ENCODE data around the gene TALDO1. TPM values are rescaled to one million over a fixed set of nuclear protein-coding genes. Genes with fewer than 3 reads are reported as not detected.

The TALDO1 gene
- total and polyA plus RNA-seq, 2 donors (not counting 3 experiments of a cell fraction or from before 2014, with no cell fraction given), result 211 to 294 TPM

DNA sequence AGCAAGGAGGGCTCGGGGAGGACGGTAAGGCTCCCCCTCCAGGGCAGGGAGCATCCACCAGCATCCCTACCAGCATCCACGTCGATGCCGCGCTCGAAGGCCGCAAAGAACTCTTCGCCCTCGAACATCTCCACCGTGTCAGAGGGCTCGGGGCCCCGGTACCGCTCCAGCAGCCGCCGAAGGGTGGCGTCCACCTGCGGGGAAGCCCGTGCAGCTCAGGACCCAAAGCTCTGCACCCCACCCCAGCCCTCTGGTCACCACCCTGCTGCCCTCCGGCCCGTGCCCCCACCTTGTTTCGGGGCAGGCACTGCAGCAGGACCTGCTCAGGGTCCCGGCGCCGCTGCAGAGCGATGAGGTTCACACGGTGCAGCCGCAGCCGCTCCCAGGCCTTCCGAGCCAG, 53.2 kb downstream of the TALDO1 start:
- FAIRE-seq, result no peak
- ChIA-PET CTCF (no interaction called here), POLR2A (no interaction called here)
- Histone ChIP-seq H2AFZ (ENCODE audit: low read depth, low read length) (no peak overlapping the region), H3K27ac (ENCODE audit: insufficient read depth, low read depth, low read length) (no peak overlapping the region), H4K20me1 (replicated peaks; ENCODE audit: control insufficient read depth, extremely low read depth, insufficient read depth, low read length) (no peaks in the 10 kb centered on the region), H3K9me3 (replicated peaks; ENCODE audit: control insufficient read depth, insufficient read depth, low read length) (no peaks in the 10 kb centered on the region), H3K4me2 (ENCODE audit: insufficient read depth, low read length) (no peak overlapping the region), H3K4me1 (ENCODE audit: control insufficient read depth, extremely low read depth, insufficient read depth, low read length) (peaks cover 28% of the 10 kb centered on the region), H3K36me3 (ENCODE audit: control insufficient read depth in 2 of 2, extremely low read depth in 1 of 2, insufficient read depth in 2 of 2, low read length in 2 of 2) (peaks cover 0 to 20% of the 10 kb centered on the region in 2 experiments), H3K79me2 (ENCODE audit: control insufficient read depth, insufficient read depth, low read length) (peaks cover 9% of the 10 kb centered on the region), H3K4me3 (replicated peaks in 1 of 3; ENCODE audit: insufficient read depth in 1 of 3, low read depth in 1 of 3, low read length in 3 of 3) (no peak overlapping the region), H3K27me3 (ENCODE audit: control insufficient read depth in 2 of 2, insufficient read depth in 2 of 2, low read length in 2 of 2) (no peaks in the 10 kb centered on the region), H3K9me1 (replicated peaks; ENCODE audit: control insufficient read depth, extremely low read depth, insufficient read depth, low read length) (no peaks in the 10 kb centered on the region), H3K9ac (replicated peaks; ENCODE audit: extremely low read depth, insufficient read depth, low read length) (no peak overlapping the region)
- TF ChIP-seq POLR2A (IDR thresholded peaks at IDR 0.05; ENCODE audit: low read depth, low read length), result no peak
- no peak for TF ChIP-seq FOS (IDR thresholded peaks at IDR 0.05; ENCODE audit: borderline replicate concordance, insufficient read depth, low read length)
- no peak for TF ChIP-seq POLR2AphosphoS5 (IDR thresholded peaks at IDR 0.05; ENCODE audit: insufficient read depth, low read depth, low read length)
- no peak for TF ChIP-seq MYC (IDR thresholded peaks at IDR 0.05; ENCODE audit: low read depth, low read length)
- TF ChIP-seq EZH2 (IDR thresholded peaks at IDR 0.05; ENCODE audit: borderline replicate concordance, low read depth, low read length, severe bottlenecking), result no peak
- TF ChIP-seq, protein P1, sequence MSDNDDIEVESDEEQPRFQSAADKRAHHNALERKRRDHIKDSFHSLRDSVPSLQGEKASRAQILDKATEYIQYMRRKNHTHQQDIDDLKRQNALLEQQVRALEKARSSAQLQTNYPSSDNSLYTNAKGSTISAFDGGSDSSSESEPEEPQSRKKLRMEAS (IDR thresholded peaks at IDR 0.05; ENCODE audit: insufficient read depth, insufficient read length), result no peak
- TF ChIP-seq, protein P2, sequence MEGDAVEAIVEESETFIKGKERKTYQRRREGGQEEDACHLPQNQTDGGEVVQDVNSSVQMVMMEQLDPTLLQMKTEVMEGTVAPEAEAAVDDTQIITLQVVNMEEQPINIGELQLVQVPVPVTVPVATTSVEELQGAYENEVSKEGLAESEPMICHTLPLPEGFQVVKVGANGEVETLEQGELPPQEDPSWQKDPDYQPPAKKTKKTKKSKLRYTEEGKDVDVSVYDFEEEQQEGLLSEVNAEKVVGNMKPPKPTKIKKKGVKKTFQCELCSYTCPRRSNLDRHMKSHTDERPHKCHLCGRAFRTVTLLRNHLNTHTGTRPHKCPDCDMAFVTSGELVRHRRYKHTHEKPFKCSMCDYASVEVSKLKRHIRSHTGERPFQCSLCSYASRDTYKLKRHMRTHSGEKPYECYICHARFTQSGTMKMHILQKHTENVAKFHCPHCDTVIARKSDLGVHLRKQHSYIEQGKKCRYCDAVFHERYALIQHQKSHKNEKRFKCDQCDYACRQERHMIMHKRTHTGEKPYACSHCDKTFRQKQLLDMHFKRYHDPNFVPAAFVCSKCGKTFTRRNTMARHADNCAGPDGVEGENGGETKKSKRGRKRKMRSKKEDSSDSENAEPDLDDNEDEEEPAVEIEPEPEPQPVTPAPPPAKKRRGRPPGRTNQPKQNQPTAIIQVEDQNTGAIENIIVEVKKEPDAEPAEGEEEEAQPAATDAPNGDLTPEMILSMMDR (IDR thresholded peaks at IDR 0.05; ENCODE audit: extremely low read depth in 1 of 2, insufficient read depth in 1 of 2, low read depth in 1 of 2, low read length in 2 of 2), result no peak
- no peak for TF ChIP-seq GATA2 (IDR thresholded peaks at IDR 0.05; ENCODE audit: insufficient read depth, insufficient read length, low read depth, low read length)
- no peak for TF ChIP-seq JUN (IDR thresholded peaks at IDR 0.05; ENCODE audit: borderline replicate concordance, insufficient read depth, insufficient read length, low read depth)
- intact Hi-C loops (cut with micrococcal nuclease), result no loop called here
- dilution Hi-C loops (cut with MboI; ENCODE audit: extremely low pct_ligation_motif_present, low sequenced_read_pairs), result no loop called here
- no peak for DNase-seq (ENCODE audit: low read depth, low spot score)
- BruUV-seq (replicated peaks), result no TSS peak

All from endothelial cell of umbilical vein (primary cell).